PC-9 (cell line): Measurements from ENCODE around the gene RBM28. TPM values are rescaled to one million over a fixed set of nuclear protein-coding genes. Genes with fewer than 3 reads are reported as not detected.

Experiments used
- BruUV-seq: library from RNA; stranded (reverse); fragments of 400-500 nt; replicated peaks from 2 replicates; lab custom pipeline; 2021; lab: Mats Ljungman, UMichigan
- CTCF ChIA-PET: fragments of 300-600 bp; sonication (Branson Sonifier 250); formaldehyde crosslinking; loops from one replicate; lab custom pipeline; 2022; ENCODE audit warnings: antibody characterized with exemption; lab: Charles Lee
- POLR2A ChIA-PET: fragments of 300-600 bp; sonication (Branson Sonifier 250); formaldehyde crosslinking; loops from one replicate; lab custom pipeline; 2022; ENCODE audit warnings: antibody characterized with exemption; ENCODE audit not compliant: unreplicated experiment; lab: Charles Lee
- DNase-seq, 2 experiments: peaks; one replicate each; pipeline versions ENCODE4 v3.0.0 to v3.0.0-alpha.2; 2015 to 2022; ENCODE audit warnings: mixed read lengths in 1 of 2
- H2AFZ ChIP-seq: fragments of 200-600 bp; sonication (generic); 2 replicates; pipeline ENCODE4 v1.8.1; 2017; ENCODE audit warnings: antibody characterized with exemption
- H3F3A ChIP-seq: fragments of 200-600 bp; sonication (generic); 2 replicates; pipeline ENCODE4 v1.8.1; 2017; ENCODE audit warnings: antibody characterized with exemption, mild to moderate bottlenecking, low read depth; ENCODE audit not compliant: insufficient read depth
- H3K27ac ChIP-seq: fragments of 200-600 bp; sonication (generic); 2 replicates; pipeline ENCODE4 v1.6.1; 2016; ENCODE audit warnings: mixed run types
- H3K27me3 ChIP-seq: fragments of 200-600 bp; sonication (generic); 2 replicates; pipeline ENCODE4 v1.6.1; 2016; ENCODE audit warnings: low read depth, mixed run types; ENCODE audit not compliant: insufficient read depth
- H3K36me3 ChIP-seq: fragments of 200-600 bp; sonication (generic); 2 replicates; pipeline ENCODE4 v1.6.1; 2016; ENCODE audit warnings: low read depth, mixed run types
- H3K4me1 ChIP-seq: fragments of 200-600 bp; sonication (generic); replicated peaks from 2 replicates; pipeline ENCODE4 v1.6.1; 2016; ENCODE audit warnings: mixed run types; ENCODE audit not compliant: insufficient read depth
- H3K4me2 ChIP-seq: fragments of 200-600 bp; sonication (generic); 2 replicates; pipeline ENCODE4 v1.6.1; 2017; ENCODE audit warnings: mixed run types
- H3K4me3 ChIP-seq: fragments of 200-600 bp; sonication (generic); 2 replicates; pipeline ENCODE4 v1.6.1; 2016; ENCODE audit warnings: mixed run types
- H3K79me2 ChIP-seq: fragments of 200-600 bp; sonication (generic); 2 replicates; pipeline ENCODE4 v1.6.1; 2017; ENCODE audit warnings: low read depth, mixed run types
- H3K9me2 ChIP-seq: fragments of 200-600 bp; sonication (generic); 2 replicates; pipeline ENCODE4 v1.8.1; 2017; ENCODE audit warnings: mild to moderate bottlenecking; ENCODE audit not compliant: insufficient read depth
- H3K9me3 ChIP-seq: fragments of 200-600 bp; sonication (generic); 2 replicates; pipeline ENCODE4 v1.8.1; 2016; ENCODE audit warnings: low read depth; ENCODE audit not compliant: insufficient read depth
- H4K20me1 ChIP-seq: fragments of 200-600 bp; sonication (generic); 2 replicates; pipeline ENCODE4 v1.8.1; 2017; ENCODE audit not compliant: insufficient read depth
- CTCF ChIP-seq: fragments of 200-600 bp; sonication (generic); conservative IDR thresholded peaks from 2 replicates; pipeline ENCODE4 v1.6.1; 2017; ENCODE audit warnings: mixed run types, antibody characterized with exemption, mild to moderate bottlenecking, moderate library complexity
- EZH2 ChIP-seq: fragments of 200-600 bp; sonication (generic); IDR thresholded peaks from 2 replicates; pipeline ENCODE4 v1.8.0; 2017; ENCODE audit warnings: antibody characterized with exemption, low read depth
- intact Hi-C: fragments of 100-400 bp; cut with micrococcal nuclease; formaldehyde crosslinking; loops from one replicate; pipeline ENCODE4 v1.10.0; 2022; ENCODE audit not compliant: unreplicated experiment
- total RNA-seq: library from RNA; stranded (reverse); gene quantifications from 2 replicates; pipeline ENCODE4 v1.2.3, GENCODE V29; 2021

Gene RBM28
- total RNA-seq, 1 experiment from 2014 or later: 59.6 TPM

DNA sequence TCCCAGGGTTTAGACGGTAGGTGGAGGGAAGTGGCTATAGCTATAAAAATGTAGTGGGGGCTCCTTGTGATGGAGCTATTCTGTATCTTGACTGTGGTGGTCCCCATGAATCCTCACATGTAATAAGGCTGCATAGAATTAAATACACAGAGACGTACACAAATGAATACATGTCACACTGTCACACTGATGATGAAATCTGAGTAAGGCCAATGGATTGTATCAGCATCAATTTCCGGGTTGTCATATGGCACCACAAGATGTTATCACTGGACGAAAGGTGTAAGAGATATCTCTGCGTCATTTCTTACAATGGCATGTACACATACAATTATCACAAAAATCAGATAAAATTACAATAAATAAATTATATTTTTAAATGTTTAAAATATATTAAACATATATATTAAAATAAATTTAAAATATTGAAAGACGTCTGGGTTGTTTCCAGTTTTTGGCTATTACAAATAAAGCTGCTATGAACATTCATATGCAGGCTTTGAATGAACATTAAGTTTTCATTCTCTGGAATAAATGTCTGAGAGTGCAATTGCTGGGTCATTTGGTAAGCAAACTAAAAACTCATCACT lies 64.5 kb downstream of the RBM28 start:
- TF ChIP-seq EZH2 (no peak), CTCF (no peak)
- no peak for DNase-seq
- Histone ChIP-seq H3K9me2 (no peaks in the 10 kb centered on the region), H3K9me3 (no peaks in the 10 kb centered on the region; the same call in 1 of the 2 replicates), H3K4me3 (no peak overlapping the region), H3K79me2 (no peaks in the 10 kb centered on the region), H3K4me2 (no peak overlapping the region), H3K27me3 (no peaks in the 10 kb centered on the region), H3K4me1 (no peaks in the 10 kb centered on the region), H3F3A (no peaks in the 10 kb centered on the region), H3K36me3 (no peaks in the 10 kb centered on the region), H2AFZ (no peak overlapping the region), H3K27ac (no peak overlapping the region), H4K20me1 (no peaks in the 10 kb centered on the region)
- no TSS peak for BruUV-seq
- CTCF ChIA-PET: no interaction called here
- POLR2A ChIA-PET: no interaction called here
- intact Hi-C loops: no loop called here

GRCh38 chr7:128278366-128278765 lies 65.3 kb downstream of the RBM28 start:
- TF ChIP-seq EZH2 (no peak), CTCF (no peak)
- CTCF ChIA-PET: no interaction called here
- BruUV-seq: no TSS peak

GRCh38 chr7:128275681-128276080 lies 68.0 kb downstream of the RBM28 start:
- Histone ChIP-seq H3K4me3 (no peak overlapping the region), H3K9me2 (no peaks in the 10 kb centered on the region), H3K27me3 (no peaks in the 10 kb centered on the region), H3K9me3 (no peaks in the 10 kb centered on the region), H3K4me1 (no peaks in the 10 kb centered on the region), H3K4me2 (no peak overlapping the region), H3K36me3 (no peaks in the 10 kb centered on the region), H3K79me2 (no peaks in the 10 kb centered on the region), H2AFZ (no peak overlapping the region), H3K27ac (no peak overlapping the region), H3F3A (no peaks in the 10 kb centered on the region), H4K20me1 (no peaks in the 10 kb centered on the region)
- BruUV-seq: no TSS peak
- ChIA-PET POLR2A (no interaction called here), CTCF (no interaction called here)
- intact Hi-C loops: no loop called here
- no peak for DNase-seq
- TF ChIP-seq EZH2: no peak
- TF ChIP-seq CTCF: no peak

More at GRCh38 chr7:128278366-128278765, 65.3 kb downstream of the RBM28 start:
- Histone ChIP-seq H3K27me3 (no peaks in the 10 kb centered on the region), H3K4me3 (no peak overlapping the region), H3K27ac (no peak overlapping the region), H3K4me1 (no peaks in the 10 kb centered on the region), H3K79me2 (no peaks in the 10 kb centered on the region), H3K9me2 (no peaks in the 10 kb centered on the region), H4K20me1 (no peaks in the 10 kb centered on the region), H3K36me3 (no peaks in the 10 kb centered on the region), H3K9me3 (no peaks in the 10 kb centered on the region; the same call in 1 of the 2 replicates), H3F3A (no peaks in the 10 kb centered on the region), H3K4me2 (no peak overlapping the region), H2AFZ (no peak overlapping the region)
- no peak for DNase-seq
- POLR2A ChIA-PET: no interaction called here
- intact Hi-C loops: no loop called here
